B cell (primary cell): ENCODE data around the gene SNX24. TPM values are rescaled to one million over a fixed set of nuclear protein-coding genes. Genes with fewer than 3 reads are reported as not detected.

Experiments
- ATAC-seq: fragments of 200-7000 bp; cut with Tn5 transposase; one replicate; pipeline ENCODE4 v1.10.0; 2021; ENCODE audit warnings: low read depth, mild to moderate bottlenecking, moderate number of reproducible peaks, moderate library complexity
- CTCF ChIA-PET: fragments of 350-600 bp; sonication (Branson Sonifier 250); formaldehyde crosslinking; loops from one replicate; lab custom pipeline; 2021; ENCODE audit warnings: antibody characterized with exemption, inconsistent platforms; lab: Charles Lee
- POLR2A ChIA-PET: fragments of 350-600 bp; sonication (Branson Sonifier 250); formaldehyde crosslinking; loops from one replicate; lab custom pipeline; 2021; ENCODE audit warnings: antibody characterized with exemption; lab: Charles Lee
- DNase-seq: peaks from one replicate; pipeline ENCODE4 v3.0.0; 2013
- H2AFZ ChIP-seq: 2 replicates; pipeline ENCODE4 v1.6.1; 2012; ENCODE audit warnings: mild to moderate bottlenecking, low read depth, low read length; ENCODE audit not compliant: insufficient read depth, poor library complexity, severe bottlenecking
- H3K27ac ChIP-seq, 2 donors: 1 replicate in 1 of 2; 2 replicates in 1 of 2; pipeline ENCODE4 v1.5.1; 2012 to 2013; ENCODE audit warnings: low read length in 2 of 2, mild to moderate bottlenecking in 2 of 2, moderate library complexity in 1 of 2
- H3K27me3 ChIP-seq, 4 experiments: fragments of 200-600 bp in 1 of 4; sonication (generic) in 1 of 4; replicated peaks in 1 of 4; 1 replicate in 2 of 4; 2 replicates in 2 of 4; pipeline versions ENCODE4 v1.6.1 to v1.7.0; 2013 to 2016; ENCODE audit warnings: low read length in 3 of 4, mild to moderate bottlenecking in 2 of 4, mixed read lengths in 1 of 4, moderate library complexity in 1 of 4; ENCODE audit not compliant: insufficient read depth in 4 of 4, control insufficient read depth in 3 of 4; ENCODE audit errors: control extremely low read depth in 1 of 4
- H3K36me3 ChIP-seq, 2 experiments: replicated peaks in 1 of 2; 1 replicate in 1 of 2; 2 replicates in 1 of 2; pipeline versions ENCODE4 v1.6.1 to v1.7.1; 2013; ENCODE audit warnings: low read length in 1 of 2; ENCODE audit not compliant: insufficient read depth in 2 of 2, control insufficient read depth in 1 of 2; ENCODE audit errors: control extremely low read depth in 1 of 2, extremely low read depth in 1 of 2
- H3K4me1 ChIP-seq, 2 donors: fragments of 200-600 bp in 1 of 2; sonication (generic) in 1 of 2; 1 replicate in 1 of 2; 2 replicates in 1 of 2; pipeline versions ENCODE4 v1.5.1 to v1.6.1; 2013 to 2017; ENCODE audit warnings: low read length in 2 of 2; ENCODE audit not compliant: control insufficient read depth in 2 of 2, insufficient read depth in 2 of 2
- H3K4me2 ChIP-seq: replicated peaks from 2 replicates; pipeline ENCODE3; 2012; ENCODE audit warnings: mild to moderate bottlenecking, low read depth, low read length; ENCODE audit not compliant: poor library complexity, severe bottlenecking
- H3K4me3 ChIP-seq, 5 experiments: fragments of 200-600 bp in 1 of 5; sonication (generic) in 1 of 5; 1 replicate in 3 of 5; 2 replicates in 2 of 5; pipeline versions ENCODE4 v1.5.1 to v1.7.0; 2011 to 2016; ENCODE audit warnings: low read length in 4 of 5, mild to moderate bottlenecking in 4 of 5, low read depth in 2 of 5, control low read depth in 1 of 5, moderate library complexity in 1 of 5; ENCODE audit not compliant: insufficient read depth in 1 of 5; ENCODE audit errors: control extremely low read depth in 1 of 5, extremely low read depth in 1 of 5
- H3K79me2 ChIP-seq: fragments of 200-600 bp; sonication (generic); one replicate; pipeline ENCODE4 v1.6.0; 2016; ENCODE audit warnings: low read length; ENCODE audit not compliant: control insufficient read depth, insufficient read depth
- H3K9ac ChIP-seq: fragments of 200-600 bp; sonication (generic); 2 replicates; pipeline ENCODE4 v1.6.1; 2017; ENCODE audit warnings: mild to moderate bottlenecking, low read length, moderate library complexity
- H3K9me3 ChIP-seq, 3 donors: one replicate each; pipeline versions ENCODE4 v1.6.1 to v1.7.1; 2013; ENCODE audit warnings: low read length in 2 of 3; ENCODE audit not compliant: control insufficient read depth in 2 of 3, insufficient read depth in 1 of 3; ENCODE audit errors: control extremely low read depth in 1 of 3
- H4K20me1 ChIP-seq: 2 replicates; pipeline ENCODE4 v1.6.0; 2012; ENCODE audit warnings: mild to moderate bottlenecking, low read length; ENCODE audit not compliant: insufficient read depth, control insufficient read depth, poor library complexity, severe bottlenecking
- H3K27ac Mint-ChIP-seq: one replicate; pipeline ENCODE4 v1.8.0; 2021; ENCODE audit warnings: mixed read lengths
- H3K27me3 Mint-ChIP-seq: one replicate; pipeline ENCODE4 v1.8.0; 2021; ENCODE audit warnings: mixed read lengths
- H3K4me1 Mint-ChIP-seq: one replicate; pipeline ENCODE4 v1.8.0; 2021; ENCODE audit warnings: mixed read lengths
- H3K4me3 Mint-ChIP-seq: one replicate; pipeline ENCODE4 v1.8.0; 2021; ENCODE audit warnings: mixed read lengths
- H3K9me3 Mint-ChIP-seq: one replicate; pipeline ENCODE4 v1.8.0; 2022; ENCODE audit warnings: mixed read lengths; ENCODE audit not compliant: insufficient read depth
- CTCF ChIP-seq: fragments of 200-600 bp; IDR thresholded peaks from one replicate; pipeline ENCODE4 v1.8.0; 2022; ENCODE audit warnings: antibody characterized with exemption, mild to moderate bottlenecking
- EZH2 ChIP-seq: IDR thresholded peaks from 2 replicates; pipeline ENCODE4 v1.6.1; 2012; ENCODE audit warnings: borderline replicate concordance, low read depth, mild to moderate bottlenecking, moderate library complexity, low read length; ENCODE audit not compliant: insufficient read depth, poor library complexity, severe bottlenecking
- WGBS: methylation state at CpG from one replicate; pipeline ENCODE4 v1.1.5; 2013; ENCODE audit warnings: missing lambda C conversion rate; ENCODE audit not compliant: insufficient coverage; 5-methylcytosine and 5-hydroxymethylcytosine counted together
- intact Hi-C: fragments of 100-400 bp; cut with micrococcal nuclease; formaldehyde crosslinking; loops from one replicate; pipeline ENCODE4 v1.10.0; 2022
- polyA plus RNA-seq: library from polyadenylated mRNA; depleted of rRNA; stranded (reverse); fragments of >200 nt; gene quantifications from 2 replicates; pipeline ENCODE4 v1.2.3, GENCODE V29; 2012
- total RNA-seq, 2 donors: library from RNA; stranded (reverse); fragments of 120-200 nt in 1 of 2; gene quantifications; 1 replicate in 1 of 2; 2 replicates in 1 of 2; pipeline versions ENCODE4 v1.2.3 to v1.2.4, GENCODE V29; 2013 to 2022

Gene SNX24
- total and polyA plus RNA-seq, 2 donors (not counting 1 experiment from before 2014, with no cell fraction given), result 1.1 to 9.3 TPM

GRCh38 chr5:122985954-122986721, 140.7 kb downstream of the SNX24 start:
- no peak overlapping the region for H3K4me3 ChIP-seq
- ChIA-PET CTCF (no interaction called here), POLR2A (no interaction called here)
- H3K79me2 ChIP-seq, result no peaks in the 10 kb centered on the region
- H3K9ac ChIP-seq, result no peak overlapping the region
- TF ChIP-seq CTCF (no peak), EZH2 (no peak)
- H3K4me1 ChIP-seq, result peaks cover 7 to 14% of the 10 kb centered on the region in 2 donors
- H3K27me3 Mint-ChIP-seq, result no peaks in the 10 kb centered on the region
- no peak overlapping the region for H3K4me3 Mint-ChIP-seq
- no peak overlapping the region for H2AFZ ChIP-seq
- no peak overlapping the region for H3K27ac Mint-ChIP-seq
- ATAC-seq (peak; percentile 31), DNase-seq (peak; percentile 26)
- no peaks in the 10 kb centered on the region for H3K36me3 ChIP-seq
- 51% methylated on average over 2 of the region's 2 CpGs for WGBS
- H3K27ac ChIP-seq, result no peak overlapping the region
- H4K20me1 ChIP-seq, result no peaks in the 10 kb centered on the region
- intact Hi-C loops, result no loop called here
- H3K9me3 Mint-ChIP-seq, result no peaks in the 10 kb centered on the region
- no peaks in the 10 kb centered on the region for H3K9me3 ChIP-seq
- peaks cover 14% of the 10 kb centered on the region for H3K4me1 Mint-ChIP-seq
- H3K4me2 ChIP-seq, result no peak overlapping the region
- peaks cover 0 to 2% (median 0%) of the 10 kb centered on the region in 4 experiments for H3K27me3 ChIP-seq

- no peak for ATAC-seq
- Histone ChIP-seq H3K9me3 (no peaks in the 10 kb centered on the region), H3K27me3 (no peaks in the 10 kb centered on the region), H3K9ac (no peak overlapping the region), H3K4me2 (no peak overlapping the region), H3K4me1 (no peaks in the 10 kb centered on the region), H4K20me1 (no peaks in the 10 kb centered on the region), H2AFZ (no peak overlapping the region), H3K4me3 (no peak overlapping the region), H3K27ac (no peak overlapping the region), H3K36me3 (no peaks in the 10 kb centered on the region), H3K79me2 (no peaks in the 10 kb centered on the region)
- H3K27me3 Mint-ChIP-seq, result no peaks in the 10 kb centered on the region
- H3K4me3 Mint-ChIP-seq, result no peak overlapping the region
- H3K4me1 Mint-ChIP-seq, result no peaks in the 10 kb centered on the region
- no peak for DNase-seq
- intact Hi-C loops, result no loop called here
- no peak for TF ChIP-seq CTCF
- no peak for TF ChIP-seq EZH2
- H3K9me3 Mint-ChIP-seq, result no peaks in the 10 kb centered on the region
- H3K27ac Mint-ChIP-seq, result no peak overlapping the region
- CTCF ChIA-PET, result interaction anchor here (0.7 to 1.5 kb wide), 2 partner anchors 480 kb away, joined by 3 to 8 read pairs; no protein-coding TSS in a partner anchor
- POLR2A ChIA-PET, result no interaction called here
- 100% methylated on average over 2 of the region's 3 CpGs for WGBS
These were observed 150.7 kb downstream of the SNX24 start for GRCh38 chr5:122996091-122996490.
